IPS DF 4.7 (cell line): Measurements from ENCODE around the gene OGFOD3.
"Not testable (repeated sequence)": the region's sequence is repeated elsewhere in the genome, so short reads cannot be mapped to it uniquely, and the experiment has no call there.

Experiments used
- DNase-seq: peaks from one replicate; pipeline ENCODE4 v3.0.0-alpha.2; 2013; ENCODE audit warnings: low spot score; ENCODE audit errors: extremely low read depth

The OGFOD3 gene

DNA sequence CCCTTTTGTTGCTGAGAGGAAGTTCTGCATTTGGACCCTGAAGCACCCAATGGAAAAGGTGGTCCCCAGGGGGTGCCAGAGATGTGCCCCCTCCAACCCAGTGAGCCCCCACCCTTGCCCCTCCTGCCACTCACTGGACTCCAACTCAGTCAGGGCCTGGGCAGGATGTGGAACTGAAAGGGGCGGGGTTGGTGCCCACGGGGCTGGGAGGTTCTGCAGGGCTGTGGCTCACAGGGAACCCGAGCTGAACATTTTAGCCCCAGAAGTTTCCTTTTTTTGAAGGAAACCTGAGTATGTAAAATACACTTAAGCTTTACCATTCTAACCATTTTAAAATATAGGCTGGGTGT is 15.8 kb upstream of the OGFOD3 start:
- no peak for DNase-seq

DNA sequence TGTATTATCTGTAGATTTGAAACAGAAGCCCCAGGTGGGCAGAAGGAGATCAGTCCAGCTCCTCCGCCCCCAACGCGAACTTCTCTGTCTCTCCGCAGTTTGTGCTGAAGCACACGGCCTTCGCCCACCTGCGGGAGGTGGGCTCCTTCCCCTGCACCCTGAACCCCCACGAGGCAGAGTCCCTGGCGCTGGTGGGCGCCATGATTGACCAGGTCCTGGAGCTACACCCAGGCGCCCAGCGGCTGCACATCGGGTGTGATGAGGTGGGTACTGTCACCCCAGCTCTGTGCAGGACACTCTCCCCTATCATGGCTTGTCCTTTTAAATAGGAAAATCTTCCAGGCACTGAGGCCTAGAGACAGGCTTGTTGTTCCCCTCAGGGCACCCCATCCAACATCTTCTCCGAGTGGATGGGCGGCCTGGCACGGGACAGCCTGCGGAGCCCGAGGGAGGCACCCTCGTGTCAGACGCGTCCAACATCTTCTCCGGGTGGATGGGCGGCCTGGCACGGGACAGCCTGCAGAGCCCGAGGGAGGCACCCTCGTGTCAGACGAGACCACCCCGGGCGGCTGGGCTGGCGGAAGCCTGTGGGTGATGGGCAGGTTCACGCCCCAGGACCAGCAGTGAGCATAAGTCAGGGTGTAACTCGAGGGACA is 15.3 kb upstream of the OGFOD3 start:
- DNase-seq = no peak

DNA sequence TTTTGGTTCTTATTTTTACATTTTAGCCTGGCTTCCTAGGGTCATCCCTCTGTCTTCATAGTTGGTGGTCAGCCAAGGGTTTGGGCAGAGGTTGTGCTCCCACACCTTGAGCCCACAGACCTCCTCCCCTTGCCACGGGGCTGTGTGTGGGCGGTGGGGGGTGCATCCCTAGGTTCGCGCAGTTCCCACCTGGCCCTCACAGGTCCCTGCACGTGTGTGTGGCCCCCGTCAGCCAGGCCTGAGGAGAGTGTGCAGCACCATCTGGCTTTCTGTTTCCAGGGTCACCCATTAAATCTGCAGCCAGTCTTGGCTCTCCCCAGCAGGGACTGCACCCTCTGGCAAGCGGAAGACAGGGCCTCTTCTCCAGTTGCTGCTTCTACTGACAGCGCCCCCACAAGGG is 13.6 kb upstream of the OGFOD3 start:
- no peak for DNase-seq

DNA sequence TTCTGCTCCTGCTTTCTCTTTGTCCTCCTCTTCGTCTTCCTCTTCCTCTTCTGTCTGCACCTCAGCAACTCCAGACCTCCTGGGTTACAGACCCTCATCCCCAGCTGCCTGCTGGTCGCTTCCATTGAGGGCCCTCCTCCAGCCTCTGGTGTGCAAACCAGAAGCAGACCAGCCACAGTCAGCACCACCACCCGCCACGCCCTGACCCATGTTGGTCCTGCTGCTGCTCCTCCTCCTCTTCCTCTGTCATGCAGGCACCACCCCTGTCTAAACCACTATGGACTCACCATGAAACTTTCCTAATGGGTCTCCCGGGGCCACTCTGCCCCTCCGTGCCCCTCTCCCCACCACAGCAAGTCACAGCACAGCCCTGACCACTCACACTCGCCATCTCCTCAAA is 11.4 kb upstream of the OGFOD3 start:
- DNase-seq = no peak

DNA sequence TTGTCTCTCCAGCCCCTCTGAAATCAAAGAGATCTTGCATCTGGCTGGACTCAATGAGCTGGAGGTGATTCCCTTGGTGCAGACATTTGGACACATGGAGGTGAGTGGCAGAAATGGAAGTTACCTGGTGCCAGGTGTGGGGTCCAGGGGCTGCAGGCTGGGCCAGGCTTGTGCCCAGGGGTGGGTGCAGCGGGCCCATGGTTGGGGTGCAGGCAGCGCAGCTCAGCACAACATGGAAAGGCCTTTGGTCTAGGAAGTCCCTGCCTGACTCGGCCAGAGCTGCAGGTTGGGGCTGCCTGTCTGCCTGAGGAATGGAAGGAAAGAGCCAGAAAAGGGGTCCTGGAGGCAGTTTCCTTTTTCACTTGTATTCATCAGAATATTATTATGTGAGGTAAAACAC is 10.2 kb upstream of the OGFOD3 start:
- no peak for DNase-seq

DNA sequence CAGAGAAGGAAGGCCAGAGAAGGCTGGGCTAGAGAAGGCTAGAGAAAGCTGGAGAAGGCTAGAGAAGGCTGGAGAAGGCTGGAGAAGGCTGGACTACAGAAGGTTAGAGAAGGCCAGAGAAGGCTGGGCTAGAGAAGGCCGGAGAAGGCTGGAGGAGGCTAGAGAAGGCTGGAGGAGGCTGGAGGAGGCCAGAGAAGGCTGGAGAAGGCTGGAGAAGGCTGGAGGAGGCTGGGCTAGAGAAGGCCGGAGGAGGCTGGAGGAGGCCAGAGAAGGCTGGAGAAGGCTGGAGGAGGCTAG is 6.4 kb upstream of the OGFOD3 start:
- DNase-seq = no peak

DNA sequence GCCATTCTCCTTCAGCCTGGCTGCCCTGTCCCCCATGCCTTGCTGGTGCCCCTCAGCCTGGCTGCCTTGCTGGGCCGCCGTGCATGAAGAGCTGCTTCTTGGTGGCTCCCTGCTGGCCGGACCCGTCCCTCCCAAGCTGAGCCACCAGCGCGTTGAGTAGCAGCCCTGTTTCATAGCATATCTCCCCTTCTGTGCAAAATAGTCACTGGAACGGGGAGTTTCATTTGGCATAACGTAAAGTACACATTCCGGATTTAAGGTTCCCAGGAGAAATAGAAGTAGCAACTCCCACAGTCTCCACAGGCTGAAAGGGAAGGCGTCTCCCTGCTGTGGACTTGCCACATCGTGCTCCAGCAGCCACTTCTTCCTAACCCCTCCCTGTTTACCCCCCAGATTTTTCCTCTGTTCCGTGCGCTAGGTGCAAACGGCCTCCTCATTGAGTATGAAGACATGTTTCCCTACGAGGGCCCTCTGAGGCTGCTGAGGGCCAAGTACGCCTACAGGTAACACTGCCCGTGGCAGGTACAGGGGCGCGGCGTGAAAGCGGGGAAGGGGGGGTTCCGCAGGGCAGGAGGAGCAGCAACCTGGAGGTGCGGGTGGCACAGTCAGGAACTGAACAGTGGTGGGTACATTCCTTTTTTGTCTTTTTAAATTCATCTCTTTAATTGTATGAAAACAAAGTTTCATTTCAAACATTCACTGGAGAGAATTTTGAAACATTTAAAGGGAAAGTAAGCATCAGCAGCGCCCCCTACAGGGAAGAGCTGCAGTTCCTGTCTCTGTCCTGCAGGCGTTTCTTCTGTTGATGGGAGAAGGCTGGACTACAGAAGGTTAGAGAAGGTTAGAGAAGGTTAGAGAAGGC is 5.8 kb upstream of the OGFOD3 start:
- DNase-seq = no peak

DNA sequence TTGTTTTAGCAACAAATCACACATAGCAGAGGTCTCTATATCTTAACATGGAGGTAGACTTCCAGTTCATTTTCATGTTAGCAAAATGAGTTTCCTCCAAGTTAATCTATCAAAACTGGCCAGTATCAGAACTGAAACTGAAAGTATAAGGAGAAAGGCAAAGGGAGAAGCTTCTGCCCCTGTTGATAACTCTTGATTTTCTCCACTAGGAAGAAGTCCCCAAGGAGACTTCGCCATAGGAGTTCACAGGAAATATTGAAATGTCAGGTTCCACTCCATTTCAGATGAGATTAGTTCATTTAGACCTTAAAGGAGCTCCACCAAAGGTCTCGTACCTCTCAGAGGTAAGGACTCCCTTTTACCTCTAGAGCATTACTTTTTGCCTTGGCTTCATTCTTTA is 1.2 kb upstream of the OGFOD3 start:
- DNase-seq = no peak

DNA sequence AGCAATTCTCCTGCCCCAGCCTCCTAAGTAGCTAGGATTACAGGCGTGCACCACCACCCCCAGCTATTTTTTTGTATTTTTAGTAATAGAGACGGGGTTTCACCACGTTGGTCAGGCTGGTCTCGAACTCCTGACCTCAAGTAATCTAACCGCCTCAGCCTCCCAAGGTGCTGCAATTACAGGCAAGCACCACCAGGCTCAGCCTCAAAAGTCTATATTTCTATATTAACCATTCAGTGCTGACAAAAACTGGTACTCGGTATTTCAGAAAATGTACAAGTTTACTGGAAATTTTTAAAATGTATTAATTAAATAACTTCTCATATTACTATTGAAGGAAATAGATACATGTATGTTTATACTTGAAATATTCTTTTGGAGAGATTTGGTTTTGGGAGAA is 1.6 kb downstream of the OGFOD3 start:
- DNase-seq = no peak

DNA sequence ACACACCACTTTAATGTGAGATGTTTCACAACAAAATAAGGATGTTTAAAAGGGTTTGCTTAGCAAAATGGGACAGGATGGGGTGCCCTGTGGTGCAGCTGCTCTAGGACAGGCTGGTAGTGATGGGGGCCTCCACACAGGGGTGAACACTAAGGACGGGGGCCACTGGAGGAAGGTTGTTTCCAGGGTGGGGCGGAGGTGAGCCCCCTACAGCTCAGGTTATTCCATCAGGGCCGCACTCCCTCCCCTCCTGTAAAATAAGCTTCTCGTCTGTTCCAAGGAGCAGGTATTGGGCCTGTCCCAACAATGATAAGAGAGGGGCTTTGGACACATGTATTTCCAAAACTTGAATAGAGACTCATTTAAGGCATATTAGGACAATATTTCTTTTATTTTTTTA is 2.1 kb downstream of the OGFOD3 start:
- no peak for DNase-seq

DNA sequence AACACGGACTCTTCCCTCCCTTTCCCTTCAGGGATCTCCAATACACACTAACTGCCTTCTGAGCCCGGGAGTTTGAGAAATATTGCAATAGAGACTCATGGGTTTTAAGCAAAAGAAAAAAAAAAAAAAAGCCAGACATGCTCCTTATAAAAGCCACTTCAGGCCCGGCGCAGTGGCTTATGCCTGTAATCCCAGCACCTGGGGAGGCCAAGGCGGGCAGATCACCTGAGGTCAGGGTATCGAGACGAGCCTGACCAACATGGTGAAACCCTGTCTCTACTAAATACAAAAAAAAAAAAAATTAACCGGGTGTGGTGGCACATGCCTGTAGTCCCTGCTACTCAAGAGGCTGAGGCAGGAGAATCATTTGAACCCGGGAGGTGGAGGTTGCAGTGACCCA is 2.6 kb downstream of the OGFOD3 start:
- DNase-seq = no peak

DNA sequence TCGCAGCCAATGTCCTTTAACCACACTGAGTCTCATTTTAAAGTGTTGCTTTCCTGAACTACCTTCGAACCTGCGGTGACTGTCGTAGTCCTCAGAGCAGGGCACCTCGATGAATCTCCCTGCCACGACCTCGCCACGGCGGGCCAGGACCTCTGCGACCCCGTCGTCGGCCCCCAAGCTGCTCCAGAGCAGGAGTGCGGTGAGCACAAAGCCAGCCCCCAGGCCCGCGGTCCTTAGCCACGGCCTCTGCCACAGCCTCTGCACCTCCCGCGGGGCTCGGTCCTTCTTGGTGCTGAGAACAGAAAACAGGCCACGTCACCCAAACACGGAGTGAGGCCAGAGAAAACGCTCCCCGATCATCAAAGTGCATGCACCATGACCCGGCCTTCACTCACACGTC is 3.0 kb downstream of the OGFOD3 start:
- DNase-seq = no peak

DNA sequence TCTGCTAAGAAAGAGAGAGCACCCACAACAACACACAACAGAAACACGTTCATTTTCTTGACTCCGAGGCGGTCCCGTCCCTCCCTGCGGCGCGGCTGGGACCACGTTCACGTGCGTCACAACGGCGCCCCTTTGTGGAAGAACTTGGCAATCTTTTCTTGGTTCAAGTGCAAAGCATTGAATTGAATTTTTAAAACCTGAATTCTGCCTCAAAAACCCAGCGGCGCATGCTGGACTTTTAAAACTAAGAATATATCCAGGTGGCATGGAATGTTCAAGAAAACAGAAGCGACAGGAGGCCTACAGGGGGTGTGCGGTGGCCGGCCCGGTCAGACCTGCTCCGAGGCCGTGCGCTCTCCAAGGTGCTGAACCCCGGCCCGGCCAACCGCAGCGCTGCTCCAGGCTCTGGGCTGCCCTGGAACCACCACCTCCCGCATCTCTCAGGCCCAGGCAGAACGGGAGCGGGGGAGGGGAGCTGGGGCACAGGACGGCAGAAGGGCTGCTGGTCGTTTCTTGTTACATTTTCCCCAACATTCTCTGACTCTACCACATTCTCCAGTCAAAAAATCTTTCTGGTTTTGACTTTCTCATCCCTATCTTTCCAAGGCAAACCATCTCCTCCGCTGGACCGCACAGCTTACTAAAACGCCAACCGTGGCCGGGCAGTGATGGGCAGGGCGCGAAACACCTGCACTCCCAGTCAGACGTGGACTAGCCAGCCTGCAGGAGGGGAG is 3.7 kb downstream of the OGFOD3 start:
- peak; percentile 3 for DNase-seq

DNA sequence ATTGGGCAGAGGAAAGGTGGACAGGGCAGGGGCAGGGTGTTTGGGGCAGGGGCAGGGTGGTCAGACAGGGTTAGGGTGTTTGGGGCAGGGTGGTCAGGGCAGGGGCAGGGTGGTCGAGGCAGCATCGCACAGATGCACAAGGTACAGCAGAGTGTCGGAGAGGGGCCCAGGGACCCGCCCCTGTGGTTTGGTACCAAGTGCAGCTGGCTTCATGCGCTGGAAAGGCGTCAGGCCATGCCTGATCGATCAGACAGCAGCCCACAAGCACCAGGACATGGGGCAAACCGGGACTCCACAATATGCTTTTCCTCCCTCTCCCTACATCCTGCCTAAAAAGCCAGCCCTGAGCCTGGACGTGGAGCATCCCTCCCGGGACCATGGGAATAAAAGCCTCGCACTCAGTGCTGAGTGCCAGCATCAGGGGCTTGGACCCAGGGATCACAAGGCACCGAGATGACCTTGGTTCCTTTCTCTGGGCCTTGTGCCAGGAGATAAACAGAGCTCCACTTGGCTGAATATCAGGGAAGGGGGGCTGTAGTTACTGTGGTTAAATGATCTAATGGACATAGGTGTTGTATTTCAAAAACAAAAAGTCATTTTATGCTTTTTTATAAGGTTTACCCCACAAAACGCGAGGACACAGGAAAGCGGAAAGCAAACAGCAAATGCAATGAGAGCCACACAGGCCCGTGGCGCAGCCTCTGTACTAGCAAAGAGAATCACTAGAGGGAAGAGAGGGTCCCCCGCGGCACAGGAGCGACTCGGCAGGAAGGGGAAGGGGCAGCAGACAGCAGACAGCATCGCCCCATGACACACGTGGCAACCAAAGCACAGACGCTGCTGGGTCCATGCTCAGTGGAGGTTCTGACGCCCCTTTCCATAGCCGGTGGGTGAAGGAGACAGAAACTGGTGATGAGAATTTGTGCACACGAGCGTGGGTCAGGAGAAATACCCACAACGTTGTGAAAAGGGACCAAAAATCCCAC is 5.6 kb downstream of the OGFOD3 start:
- no peak for DNase-seq

DNA sequence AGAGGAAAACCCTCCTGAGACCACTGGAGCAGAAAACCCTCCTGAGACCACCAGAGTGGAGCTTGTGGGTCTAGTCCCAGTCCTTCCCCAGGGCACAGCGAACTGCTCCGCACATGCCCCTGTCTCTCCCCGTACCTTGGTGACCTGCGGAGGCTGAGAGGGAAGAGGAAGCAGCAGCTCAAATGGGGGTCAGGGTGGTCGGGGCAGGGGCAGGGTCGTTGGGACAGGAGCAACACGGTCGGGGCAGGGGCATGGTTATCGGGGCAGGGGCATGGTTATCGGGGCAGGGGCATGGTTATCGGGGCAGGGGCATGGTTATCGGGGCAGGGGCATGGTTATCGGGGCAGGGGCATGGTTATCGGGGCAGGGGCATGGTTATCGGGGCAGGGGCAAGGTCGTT is 6.3 kb downstream of the OGFOD3 start:
- DNase-seq = not testable (repeated sequence)

DNA sequence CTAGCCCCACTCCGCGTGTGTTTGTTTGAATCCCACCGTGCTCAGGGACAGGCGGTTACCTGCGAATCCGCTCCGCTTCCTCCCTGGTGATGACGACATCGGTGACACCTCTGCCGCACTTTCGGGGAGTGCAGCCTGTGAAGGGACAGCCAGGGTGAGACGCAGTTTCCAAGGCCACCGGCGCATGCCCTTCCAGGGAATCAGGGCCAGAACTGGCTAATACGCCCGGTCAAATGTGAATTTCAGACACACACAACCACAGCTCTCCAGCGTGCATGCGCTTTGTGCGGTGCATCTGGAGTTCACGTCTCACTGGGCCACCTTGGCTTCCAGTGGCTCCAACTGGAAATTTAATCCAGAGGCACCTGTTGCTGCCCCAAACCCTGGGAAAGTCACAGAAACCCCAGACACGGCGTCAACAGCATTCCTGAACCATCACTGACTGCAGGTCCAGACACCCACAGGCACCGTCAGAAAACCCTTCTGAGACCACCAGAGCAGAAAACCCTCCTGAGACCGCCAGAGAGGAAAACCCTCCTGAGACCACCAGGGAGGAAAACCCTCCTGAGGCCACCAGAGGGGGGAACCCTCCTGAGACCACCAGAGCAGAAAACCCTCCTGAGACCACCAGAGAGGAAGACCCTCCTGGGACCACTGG is 6.9 kb downstream of the OGFOD3 start:
- no peak for DNase-seq

DNA sequence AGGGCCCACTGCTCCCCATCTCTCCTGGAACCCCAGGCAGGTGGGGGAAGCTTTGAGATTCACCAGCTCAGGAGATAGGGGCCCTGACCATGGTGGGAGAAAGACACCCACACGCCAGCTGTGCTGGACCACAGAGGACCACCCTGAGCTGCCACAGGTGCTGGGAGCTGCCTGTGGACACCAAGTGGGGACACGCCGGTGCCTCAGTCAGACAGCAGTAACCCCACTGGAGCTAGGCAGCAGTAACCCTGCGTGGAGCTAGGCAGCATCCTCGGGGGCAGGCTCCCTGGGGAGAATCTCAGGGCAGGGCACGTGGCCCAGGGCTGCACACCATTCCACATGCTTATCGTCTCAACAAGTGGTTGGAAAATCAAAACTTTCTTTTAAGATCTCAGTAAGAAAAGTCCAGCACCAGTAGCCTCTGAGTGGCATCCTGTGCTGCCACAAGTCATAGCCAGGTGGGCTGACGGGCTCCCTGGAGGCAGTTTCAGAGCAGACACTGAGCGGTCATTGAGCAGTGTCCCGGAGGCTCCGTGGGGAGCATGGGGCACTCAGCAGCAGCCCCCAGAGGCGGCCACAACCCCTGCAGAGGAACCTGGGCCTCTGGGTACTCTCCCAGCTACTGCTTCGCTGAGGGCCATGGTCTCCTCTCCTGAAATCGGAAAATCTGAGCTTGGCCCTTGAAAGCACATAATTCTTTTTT is 8.2 kb downstream of the OGFOD3 start:
- no peak for DNase-seq

DNA sequence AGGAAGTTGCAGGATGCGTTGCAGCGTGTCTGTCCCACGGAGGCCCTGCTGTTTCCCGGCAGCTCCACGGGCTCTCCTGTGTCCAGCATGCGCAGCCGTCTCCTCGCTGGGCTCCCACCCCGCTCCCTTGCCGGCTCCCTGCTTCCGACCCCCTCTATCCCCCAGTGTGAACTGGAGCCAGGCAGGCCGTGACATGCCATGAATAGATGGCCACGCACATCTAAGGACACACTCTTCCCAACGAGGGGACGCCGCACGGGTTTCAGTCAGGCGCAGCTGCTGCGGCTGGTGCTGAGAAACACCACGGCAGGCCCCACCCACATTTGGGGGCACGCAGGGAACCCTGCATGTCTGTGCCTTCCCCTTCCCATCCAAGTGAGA is 9.5 kb downstream of the OGFOD3 start:
- no peak for DNase-seq

DNA sequence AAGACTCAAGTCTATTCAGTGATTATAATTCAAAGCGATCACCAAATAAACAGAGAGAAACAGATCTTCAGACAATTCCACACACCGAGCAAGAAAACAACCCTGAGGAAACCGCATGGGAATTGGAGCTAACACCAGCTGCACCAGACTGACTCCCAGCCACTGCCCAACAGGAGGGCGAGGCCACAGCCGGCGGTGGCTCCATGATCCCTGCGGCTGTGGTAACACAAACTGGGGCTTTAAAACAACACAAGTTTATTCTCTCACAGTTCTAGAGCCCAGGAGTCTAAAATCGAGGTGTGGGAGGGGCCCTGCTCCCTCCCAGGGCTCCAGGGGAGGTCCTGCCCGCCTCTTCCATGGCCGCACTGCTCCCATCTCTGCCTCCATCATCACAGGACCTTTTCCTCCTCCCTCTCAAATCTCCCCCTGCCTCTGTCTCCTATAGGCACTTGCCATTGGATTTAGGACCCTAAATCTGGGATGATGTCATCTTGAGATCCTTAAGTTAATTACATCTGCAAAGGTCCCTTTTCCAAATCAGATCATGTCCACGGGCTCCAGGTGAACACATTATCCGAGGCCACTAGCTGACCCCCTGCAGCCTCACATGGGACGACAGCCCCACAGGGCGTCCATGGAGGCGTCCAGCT is 10.0 kb downstream of the OGFOD3 start:
- no peak for DNase-seq

DNA sequence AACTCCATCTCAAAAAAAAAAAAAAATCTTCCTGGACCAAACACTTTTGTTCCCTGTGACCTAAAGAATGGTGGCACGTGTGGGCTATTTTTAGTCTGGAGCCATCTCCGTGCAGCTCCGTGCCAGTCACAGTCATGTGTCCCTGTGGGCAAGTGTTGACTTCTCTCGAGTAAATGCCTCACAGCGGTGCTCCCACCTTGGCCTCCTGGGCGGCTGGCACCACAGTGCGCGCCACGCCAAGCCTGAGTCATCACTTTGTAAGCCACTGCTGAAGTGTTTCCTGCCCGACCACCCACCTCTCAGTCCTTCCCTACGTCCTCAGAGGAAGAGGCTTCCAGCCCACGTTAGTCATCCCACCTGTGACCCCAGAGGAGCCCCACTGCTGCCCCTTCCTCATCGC is 11.1 kb downstream of the OGFOD3 start:
- no peak for DNase-seq
